Keratinocyte (primary cell): ENCODE measurements around the gene SPEM2. TPM values are rescaled to one million over a fixed set of nuclear protein-coding genes. Genes with fewer than 3 reads are reported as not detected.
A peak's percentile ranks its signal among the peaks of the same experiment; 100 is the strongest.

Experiments used
- DNase-seq: peaks from one replicate; pipeline ENCODE4 v3.0.0-alpha.2; 2011; ENCODE audit warnings: low read depth, missing footprints, low spot score
- FAIRE-seq: peaks from 2 replicates; lab custom pipeline; 2011; peaks lifted over from hg19 to GRCh38; lab: Jason Lieb, UNC
- H2AFZ ChIP-seq: 2 replicates; pipeline ENCODE4 v1.6.0; 2012; ENCODE audit warnings: low read length, control low read depth, inconsistent platforms; ENCODE audit not compliant: control insufficient read depth
- H3K27ac ChIP-seq: 2 replicates; pipeline ENCODE4 v1.5.1; 2011; ENCODE audit warnings: low read length; ENCODE audit not compliant: control insufficient read depth, insufficient read depth
- H3K27me3 ChIP-seq: 3 replicates; pipeline ENCODE4 v1.6.0; 2011; ENCODE audit warnings: low read length; ENCODE audit not compliant: control insufficient read depth, insufficient read depth; ENCODE audit errors: extremely low read depth
- H3K36me3 ChIP-seq, 2 experiments: 2 replicates in 1 of 2; 3 replicates in 1 of 2; pipeline ENCODE4 v1.5.1; 2011; ENCODE audit warnings: low read length in 2 of 2, mild to moderate bottlenecking in 1 of 2; ENCODE audit not compliant: control insufficient read depth in 2 of 2, insufficient read depth in 2 of 2; ENCODE audit errors: extremely low read depth in 1 of 2
- H3K4me1 ChIP-seq: 3 replicates; pipeline ENCODE4 v1.5.1; 2011; ENCODE audit warnings: low read length; ENCODE audit not compliant: control insufficient read depth, insufficient read depth; ENCODE audit errors: extremely low read depth
- H3K4me2 ChIP-seq: 3 replicates; pipeline ENCODE4 v1.6.0; 2011; ENCODE audit warnings: low read depth, low read length; ENCODE audit not compliant: control insufficient read depth, insufficient read depth; ENCODE audit errors: extremely low read depth
- H3K4me3 ChIP-seq, 3 experiments: fragments of 200-600 bp in 1 of 3; sonication (generic) in 1 of 3; 2 replicates in 2 of 3; 3 replicates in 1 of 3; pipeline ENCODE4 v1.5.1; 2011 to 2016; ENCODE audit warnings: low read length in 3 of 3, mild to moderate bottlenecking in 3 of 3, control low read depth in 2 of 3, inconsistent platforms in 1 of 3, low read depth in 1 of 3, mixed read lengths in 1 of 3, mixed run types in 1 of 3, moderate library complexity in 1 of 3; ENCODE audit not compliant: control insufficient read depth in 2 of 3, insufficient read depth in 2 of 3; ENCODE audit errors: extremely low read depth in 1 of 3
- H3K79me2 ChIP-seq: 2 replicates; pipeline ENCODE4 v1.6.0; 2012; ENCODE audit warnings: low read length; ENCODE audit not compliant: control insufficient read depth, insufficient read depth
- H3K9ac ChIP-seq: 3 replicates; pipeline ENCODE4 v1.6.0; 2011; ENCODE audit warnings: low read length; ENCODE audit not compliant: control insufficient read depth, insufficient read depth; ENCODE audit errors: extremely low read depth
- H3K9me1 ChIP-seq: 3 replicates; pipeline ENCODE4 v1.6.0; 2011; ENCODE audit warnings: low read length; ENCODE audit not compliant: control insufficient read depth, insufficient read depth; ENCODE audit errors: extremely low read depth
- H3K9me3 ChIP-seq: 2 replicates; pipeline ENCODE4 v1.5.1; 2012; ENCODE audit warnings: low read depth, low read length; ENCODE audit not compliant: control insufficient read depth
- H4K20me1 ChIP-seq: 3 replicates; pipeline ENCODE4 v1.6.0; 2011; ENCODE audit warnings: low read length; ENCODE audit not compliant: control insufficient read depth, insufficient read depth; ENCODE audit errors: extremely low read depth
- EZH2 ChIP-seq: IDR thresholded peaks from one replicate; pipeline ENCODE4 v1.6.1; 2012; ENCODE audit warnings: inconsistent platforms, mild to moderate bottlenecking, low read length, moderate library complexity
- dilution Hi-C: fragments of 300-500 bp; cut with MboI; formaldehyde crosslinking; loops from one replicate; pipeline ENCODE4 v1.7.0; 2020; ENCODE audit warnings: low sequenced_read_pairs; ENCODE audit not compliant: extremely low pct_ligation_motif_present
- polyA plus RNA-seq, 5 experiments: library from polyadenylated mRNA; depleted of rRNA in 3 of 5; stranded (reverse) in 3 of 5; stranded (forward) in 1 of 5; unstranded in 1 of 5; fragments of >200 nt; gene quantifications; 1 replicate in 1 of 5; 2 replicates in 3 of 5; 3 replicates in 1 of 5; pipeline versions ENCODE4 v1.2.1 to v1.2.3, GENCODE V29; 2011 to 2012; ENCODE audit warnings: missing spikeins in 2 of 5, low read depth in 1 of 5, low replicate concordance in 1 of 5
- TF ChIP-seq, protein P1 (sequence below), 3 experiments: IDR thresholded peaks in 1 of 3; conservative IDR thresholded peaks in 1 of 3; optimal IDR thresholded peaks in 1 of 3; 2 replicates in 2 of 3; 3 replicates in 1 of 3; pipeline versions ENCODE3 to v1.5.1; 2011; ENCODE audit warnings: low read length in 3 of 3, mild to moderate bottlenecking in 3 of 3, moderate library complexity in 2 of 3, control low read depth in 1 of 3, inconsistent platforms in 1 of 3; ENCODE audit not compliant: insufficient read depth in 2 of 3; ENCODE audit errors: extremely low read depth in 1 of 3

The SPEM2 gene
- polyA plus RNA-seq, 1 donor (not counting 4 experiments of a cell fraction or from before 2014, with no cell fraction given), result not detected

DNA sequence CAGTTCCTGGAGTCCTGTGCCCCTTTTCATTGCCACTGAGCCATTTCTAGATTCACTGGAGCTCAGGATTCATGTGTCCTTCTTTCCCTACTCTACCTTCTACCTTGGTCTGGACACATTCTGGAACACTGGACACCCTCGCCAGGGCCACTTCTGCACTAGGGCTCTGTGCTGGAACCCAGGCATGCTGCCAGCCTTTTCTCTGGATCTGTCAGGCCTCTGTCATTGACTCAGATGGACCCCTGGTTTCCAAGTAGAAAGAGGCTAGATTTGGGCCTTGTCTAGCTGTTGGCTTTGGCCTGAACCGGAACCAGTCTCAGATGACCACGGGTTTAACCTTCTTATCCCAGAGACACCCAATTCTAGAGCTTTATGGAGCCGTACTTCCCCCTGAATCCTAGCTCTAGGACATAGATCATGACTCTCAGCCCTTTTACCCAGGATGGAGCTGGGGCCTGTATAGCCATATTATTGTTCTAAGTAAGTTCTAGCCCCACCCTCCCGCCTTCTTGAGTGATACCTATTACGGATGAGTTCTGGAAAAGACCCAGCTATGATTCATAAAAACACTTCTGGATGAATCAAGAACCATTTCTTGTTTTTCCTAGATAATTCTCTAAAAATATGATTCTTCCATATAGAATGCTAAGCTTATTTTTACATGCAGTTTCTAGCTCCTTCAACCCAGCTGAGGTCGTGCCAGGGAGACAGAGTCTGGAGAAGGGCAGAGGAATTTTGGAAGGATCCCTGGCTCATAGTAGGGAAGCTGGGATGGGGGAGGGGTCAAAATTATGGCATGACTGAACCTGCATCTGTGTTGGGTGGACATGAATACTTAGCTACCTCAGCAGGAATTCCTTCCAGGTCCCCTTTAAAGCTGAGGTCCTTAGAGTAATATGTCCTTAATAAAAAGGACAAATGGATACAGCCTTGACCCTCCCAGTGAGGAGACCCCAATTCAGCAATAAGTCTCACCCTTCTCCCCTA is 18.4 kb downstream of the SPEM2 start:
- FAIRE-seq (peak; percentile 87), DNase-seq (no peak)
- TF ChIP-seq EZH2, result no peak
- TF ChIP-seq, protein P1, sequence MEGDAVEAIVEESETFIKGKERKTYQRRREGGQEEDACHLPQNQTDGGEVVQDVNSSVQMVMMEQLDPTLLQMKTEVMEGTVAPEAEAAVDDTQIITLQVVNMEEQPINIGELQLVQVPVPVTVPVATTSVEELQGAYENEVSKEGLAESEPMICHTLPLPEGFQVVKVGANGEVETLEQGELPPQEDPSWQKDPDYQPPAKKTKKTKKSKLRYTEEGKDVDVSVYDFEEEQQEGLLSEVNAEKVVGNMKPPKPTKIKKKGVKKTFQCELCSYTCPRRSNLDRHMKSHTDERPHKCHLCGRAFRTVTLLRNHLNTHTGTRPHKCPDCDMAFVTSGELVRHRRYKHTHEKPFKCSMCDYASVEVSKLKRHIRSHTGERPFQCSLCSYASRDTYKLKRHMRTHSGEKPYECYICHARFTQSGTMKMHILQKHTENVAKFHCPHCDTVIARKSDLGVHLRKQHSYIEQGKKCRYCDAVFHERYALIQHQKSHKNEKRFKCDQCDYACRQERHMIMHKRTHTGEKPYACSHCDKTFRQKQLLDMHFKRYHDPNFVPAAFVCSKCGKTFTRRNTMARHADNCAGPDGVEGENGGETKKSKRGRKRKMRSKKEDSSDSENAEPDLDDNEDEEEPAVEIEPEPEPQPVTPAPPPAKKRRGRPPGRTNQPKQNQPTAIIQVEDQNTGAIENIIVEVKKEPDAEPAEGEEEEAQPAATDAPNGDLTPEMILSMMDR (optimal IDR thresholded peaks at IDR 0.05 in 1 of 3, IDR thresholded peaks at IDR 0.05 in 1 of 3, conservative IDR thresholded peaks at IDR 0.05 in 1 of 3; ENCODE audit: extremely low read depth in 1 of 3, insufficient read depth in 2 of 3, low read length in 3 of 3), result no peak
- peak overlapping the region; percentile 74 for H3K27ac ChIP-seq
- H4K20me1 ChIP-seq, result no peaks in the 10 kb centered on the region
- peak overlapping the region; percentile 77 for H3K4me2 ChIP-seq
- peak overlapping the region; percentile 55 for H3K9ac ChIP-seq
- no peaks in the 10 kb centered on the region for H3K27me3 ChIP-seq
- H3K79me2 ChIP-seq, result peaks cover 4% of the 10 kb centered on the region
- H3K4me3 ChIP-seq, result peak overlapping the region in 2 of 3 experiments; percentile 2 to 18
- no peaks in the 10 kb centered on the region for H3K9me3 ChIP-seq
- no peak overlapping the region for H2AFZ ChIP-seq
- peaks cover 3 to 8% of the 10 kb centered on the region in 2 experiments for H3K36me3 ChIP-seq
- peaks cover 54% of the 10 kb centered on the region for H3K4me1 ChIP-seq
- peaks cover 5% of the 10 kb centered on the region for H3K9me1 ChIP-seq
- dilution Hi-C loops, result no loop called here

DNA sequence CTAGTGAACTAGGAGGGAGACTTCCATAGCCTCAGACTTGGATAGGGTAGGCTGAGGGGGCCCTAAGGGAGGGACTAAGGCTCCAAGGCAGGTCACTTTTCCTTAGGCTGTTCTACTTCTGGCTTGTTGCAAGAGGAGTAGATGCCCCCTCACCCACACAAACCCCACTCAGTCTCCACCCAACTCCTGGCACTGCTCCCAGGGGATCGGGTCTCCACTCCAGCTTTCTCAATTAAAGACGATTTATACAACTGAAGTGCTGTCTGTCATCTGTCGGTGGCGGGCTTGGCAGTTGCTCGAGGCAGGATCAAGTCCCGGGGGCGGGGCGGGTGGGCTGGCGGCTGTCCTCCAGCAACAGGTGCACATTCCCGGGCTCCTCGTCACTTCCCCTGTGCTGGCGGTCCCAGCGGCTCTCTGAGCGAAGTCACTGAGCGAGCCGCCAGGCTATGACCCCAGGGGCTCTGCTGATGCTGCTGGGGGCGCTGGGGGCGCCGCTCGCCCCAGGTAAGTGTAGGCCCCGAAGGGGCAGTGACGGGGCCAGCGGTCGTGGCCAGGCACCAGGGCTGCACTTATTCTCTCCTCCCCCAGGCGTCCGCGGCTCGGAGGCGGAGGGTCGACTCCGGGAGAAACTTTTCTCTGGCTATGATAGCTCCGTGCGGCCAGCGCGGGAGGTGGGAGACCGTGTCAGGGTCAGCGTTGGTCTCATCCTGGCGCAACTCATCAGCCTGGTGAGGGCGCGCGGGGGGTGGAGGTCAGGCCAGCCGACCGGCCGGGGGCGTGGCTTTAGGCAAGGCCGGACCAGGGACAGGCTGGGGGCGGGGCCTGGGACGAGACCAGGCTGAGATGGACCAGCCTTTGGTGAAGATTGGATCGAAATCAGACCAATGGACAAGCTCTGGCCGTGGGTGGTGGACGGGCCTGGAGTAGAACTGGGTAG is 19.5 kb downstream of the SPEM2 start, which contains the start of gene CHRNB1:
TSS of gene CHRNB1 (plus strand) at position 380 of the 937 bp plus-strand sequence. CDS start at position 447, 67 bp downstream.
- Histone ChIP-seq H3K27ac (peak within 1 kb of the TSS; percentile 74), H3K27me3 (no peaks in the 10 kb centered on the region)
- TF ChIP-seq EZH2, result no peak
- TF ChIP-seq, protein P1 (optimal IDR thresholded peaks at IDR 0.05 in 1 of 3, IDR thresholded peaks at IDR 0.05 in 1 of 3, conservative IDR thresholded peaks at IDR 0.05 in 1 of 3; ENCODE audit: extremely low read depth in 1 of 3, insufficient read depth in 2 of 3, low read length in 3 of 3), result peak in 1 of 3 experiments; percentile 18

More for the DNA sequence above, 19.5 kb downstream of the SPEM2 start, which contains the start of gene CHRNB1:
- peaks cover 5% of the 10 kb centered on the region for H3K9me1 ChIP-seq
- FAIRE-seq (no peak), DNase-seq (no peak)
- peaks cover 47% of the 10 kb centered on the region for H3K4me1 ChIP-seq
- no peaks in the 10 kb centered on the region for H3K9me3 ChIP-seq
- H3K36me3 ChIP-seq, result peaks cover 3 to 8% of the 10 kb centered on the region in 2 experiments
- H2AFZ ChIP-seq, result peak within 1 kb of the TSS; percentile 62
- H3K9ac ChIP-seq, result peak within 1 kb of the TSS; percentile 62
- peak within 1 kb of the TSS; percentile 40 to 67 (median 57) for H3K4me3 ChIP-seq
- H3K4me2 ChIP-seq, result peak within 1 kb of the TSS; percentile 77
- no peaks in the 10 kb centered on the region for H3K79me2 ChIP-seq
- H4K20me1 ChIP-seq, result no peaks in the 10 kb centered on the region
- dilution Hi-C loops, result no loop called here
